Thymus (tissue), 11 donors: ENCODE data around the gene EPGN. TPM values are rescaled to one million over a fixed set of nuclear protein-coding genes. Genes with fewer than 3 reads are reported as not detected.

Experiments
- DNase-seq, 9 donors: peaks; one replicate each; pipeline ENCODE4 v3.0.0-alpha.2; 2013; ENCODE audit warnings: low spot score in 9 of 9, low read depth in 6 of 9, missing footprints in 1 of 9
- H3K27ac ChIP-seq, 2 donors: one replicate each; pipeline ENCODE4 v1.5.1; 2013; ENCODE audit warnings: control low read depth in 1 of 2, low read depth in 1 of 2, low read length in 1 of 2, mild to moderate bottlenecking in 1 of 2, moderate library complexity in 1 of 2
- H3K27me3 ChIP-seq, 2 donors: one replicate each; pipeline ENCODE4 v1.5.1; 2013; ENCODE audit warnings: low read length in 1 of 2; ENCODE audit not compliant: control insufficient read depth in 2 of 2, insufficient read depth in 1 of 2
- H3K36me3 ChIP-seq, 2 donors: one replicate each; pipeline ENCODE4 v1.5.1; 2013; ENCODE audit warnings: low read length in 1 of 2, mild to moderate bottlenecking in 1 of 2, moderate library complexity in 1 of 2; ENCODE audit not compliant: control insufficient read depth in 2 of 2, insufficient read depth in 2 of 2
- H3K4me1 ChIP-seq, 2 donors: one replicate each; pipeline ENCODE4 v1.5.1; 2013; ENCODE audit warnings: low read length in 2 of 2; ENCODE audit not compliant: control insufficient read depth in 2 of 2, insufficient read depth in 2 of 2
- H3K4me3 ChIP-seq, 2 donors: one replicate each; pipeline ENCODE4 v1.5.1; 2013; ENCODE audit warnings: low read length in 2 of 2, control low read depth in 1 of 2, mild to moderate bottlenecking in 1 of 2
- H3K9me3 ChIP-seq, 2 donors: one replicate each; pipeline ENCODE4 v1.5.1; 2013; ENCODE audit warnings: low read length in 1 of 2, mild to moderate bottlenecking in 1 of 2; ENCODE audit not compliant: control insufficient read depth in 2 of 2, insufficient read depth in 1 of 2
- WGBS: extraction: QIAGEN DNeasy Blood & Tissue Kit; methylation state at CpG from one replicate; pipeline ENCODE4 v1.1.7; 2013; 5-methylcytosine and 5-hydroxymethylcytosine counted together
- polyA plus RNA-seq: library from polyadenylated mRNA; stranded (reverse); fragments of 200-250 nt; gene quantifications from one replicate; pipeline ENCODE4 v1.2.3, GENCODE V29; 2013
- total RNA-seq: library from RNA; stranded (reverse); fragments of 120-200 nt; gene quantifications from one replicate; pipeline ENCODE4 v1.2.4, GENCODE V29; 2013
- donor health status: healthy.

Gene EPGN
- total and polyA plus RNA-seq, 2 donors = 0.52 to 5.8 TPM

DNA sequence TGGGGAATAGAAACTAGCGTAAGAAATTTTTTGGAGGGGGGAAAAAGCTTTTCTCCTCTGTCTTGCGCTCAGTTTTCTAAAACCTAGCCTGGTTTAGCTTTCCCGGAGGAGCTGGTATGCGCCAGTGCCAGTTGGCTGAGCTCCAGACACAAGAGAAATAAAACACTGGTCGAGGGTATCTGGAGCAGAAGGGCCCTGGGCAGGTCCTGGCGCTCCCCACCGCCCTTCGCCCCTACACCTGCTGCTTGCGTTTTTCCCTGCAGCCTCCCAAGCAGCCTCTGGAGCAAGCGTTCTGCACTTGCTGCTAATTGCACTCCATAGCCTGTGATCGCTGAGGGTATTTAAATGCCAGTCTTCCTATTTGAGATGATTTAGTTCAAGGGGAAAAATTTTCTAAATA is 57.5 kb downstream of the EPGN start:
- peaks cover 2 to 24% of the 10 kb centered on the region in 2 donors for H3K27me3 ChIP-seq
- no peak overlapping the region for H3K4me3 ChIP-seq
- H3K27ac ChIP-seq = no peak overlapping the region
- 43% methylated on average over 11 of the region's 11 CpGs for WGBS
- DNase-seq = no peak
- H3K9me3 ChIP-seq = no peaks in the 10 kb centered on the region
- H3K36me3 ChIP-seq = no peaks in the 10 kb centered on the region
- H3K4me1 ChIP-seq = peaks cover 7 to 10% of the 10 kb centered on the region in 2 donors

Other genes starting within 250 kb of the EPGN start
- gene CXCL2, start 209.3 kb upstream of the EPGN start, total RNA-seq = 0.94 TPM
- gene CXCL2, start 209.3 kb upstream of the EPGN start, polyA plus RNA-seq = 9.4 TPM
- 33.8 TPM for gene MTHFD2L, start 150.4 kb upstream of the EPGN start, total RNA-seq
- gene MTHFD2L, start 150.4 kb upstream of the EPGN start, polyA plus RNA-seq = 16.9 TPM
- gene EREG, start 56.7 kb downstream of the EPGN start, total RNA-seq = 0.05 TPM
- gene EREG, start 56.7 kb downstream of the EPGN start, polyA plus RNA-seq = 0.48 TPM
- 0.42 TPM for gene AREG, start 136.7 kb downstream of the EPGN start, total RNA-seq
- 30.3 TPM for gene AREG, start 136.7 kb downstream of the EPGN start, polyA plus RNA-seq